ENCODE data around the gene CDYL2.
"Not testable (repeated sequence)": the region's sequence is repeated elsewhere in the genome, so short reads cannot be mapped to it uniquely, and the experiment has no call there.

Gene CDYL2

DNA sequence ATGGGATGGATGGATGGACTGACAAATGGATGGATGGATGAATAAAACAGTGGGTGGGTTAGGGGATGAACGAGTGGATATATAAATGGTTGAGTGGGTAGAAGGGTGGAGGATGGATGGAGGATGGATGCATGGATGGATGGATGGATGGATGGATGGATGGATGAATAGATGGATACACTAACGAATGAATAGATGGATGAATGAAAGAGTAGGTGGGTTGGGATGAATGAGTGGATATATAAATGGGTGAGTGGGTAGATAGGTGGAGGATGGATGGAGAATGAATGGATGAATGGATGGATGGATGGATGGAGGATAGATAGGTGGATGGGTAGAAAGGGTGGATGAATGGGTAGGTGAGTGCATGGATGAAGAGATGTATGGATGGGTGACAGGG lies 62.1 kb downstream of the CDYL2 start:
- no peak for DNase-seq

DNA sequence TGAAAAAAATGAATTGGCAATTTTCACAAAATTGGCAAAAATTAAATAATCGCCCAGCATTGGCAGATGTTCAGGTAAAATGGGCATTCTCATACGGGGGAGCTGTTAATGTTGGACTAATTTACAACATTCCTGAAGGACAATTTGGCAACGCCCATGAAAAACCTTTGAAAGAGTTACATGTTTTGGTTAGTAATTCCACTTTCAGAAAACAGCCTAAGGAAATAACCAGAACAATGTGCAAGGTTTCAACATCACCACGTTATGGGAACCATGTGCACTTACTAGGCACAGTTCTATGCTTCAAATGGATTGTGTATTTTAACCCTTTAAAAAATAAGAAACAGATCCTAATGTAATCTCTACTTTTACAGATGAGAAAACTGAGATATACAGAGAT lies 62.7 kb downstream of the CDYL2 start:
- no peak for DNase-seq

DNA sequence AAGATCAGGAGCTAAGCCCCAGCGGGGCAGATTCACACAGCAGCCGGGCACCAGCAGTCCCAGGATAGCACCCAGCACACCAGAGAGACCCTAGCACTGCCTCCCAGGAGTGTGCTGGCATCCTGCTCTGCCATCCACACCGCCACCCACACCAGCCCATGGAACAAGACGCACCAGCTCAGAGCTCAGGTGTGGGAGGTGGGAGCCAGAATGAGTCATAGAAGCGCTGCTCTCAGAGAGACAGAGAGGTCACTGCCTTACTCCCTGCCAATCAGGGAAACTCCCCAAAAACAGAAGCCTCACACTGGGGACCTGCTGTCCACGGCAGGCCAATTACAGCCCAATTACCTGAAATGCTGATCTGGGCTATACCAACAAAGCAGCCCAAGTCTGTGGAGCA lies 64.9 kb downstream of the CDYL2 start:
- no peak for DNase-seq

DNA sequence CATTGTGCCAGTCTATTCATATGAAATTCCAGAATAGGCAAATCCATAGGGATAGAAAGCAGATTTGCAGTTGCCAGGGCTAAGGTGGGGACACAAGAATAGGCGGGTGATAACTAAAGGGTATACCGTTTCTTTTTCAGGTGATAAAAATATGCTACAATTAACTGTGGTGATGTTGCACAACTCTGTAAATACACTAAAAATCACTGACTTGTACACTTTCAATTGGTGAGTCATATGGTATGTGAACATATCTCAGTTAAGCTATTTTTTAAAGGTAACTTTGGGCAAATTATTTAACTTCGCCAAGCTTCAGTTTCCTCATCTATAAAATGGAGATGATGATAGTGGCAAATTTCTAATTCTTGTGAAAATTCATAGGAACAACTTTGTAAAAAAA lies 65.9 kb downstream of the CDYL2 start:
- no peak for DNase-seq

DNA sequence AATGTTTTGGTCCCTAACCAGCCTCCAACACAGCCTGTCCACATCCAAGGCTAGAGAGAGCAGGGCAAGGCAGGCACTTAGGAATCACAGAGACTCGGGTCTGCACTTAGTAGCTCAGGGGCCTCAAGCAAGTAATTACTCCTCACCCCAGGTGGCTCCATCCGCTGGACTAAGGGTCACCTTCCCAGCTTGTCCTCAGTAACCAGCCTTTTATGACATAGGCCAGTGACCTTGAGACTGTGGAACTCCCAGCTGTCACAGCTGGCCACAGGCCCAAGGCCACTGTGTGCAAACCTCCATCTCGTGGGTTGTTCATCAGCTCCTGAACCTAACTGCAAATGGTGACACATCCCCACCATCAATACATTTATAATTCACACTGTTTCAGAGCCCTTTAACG lies 68.6 kb downstream of the CDYL2 start:
- no peak for DNase-seq

DNA sequence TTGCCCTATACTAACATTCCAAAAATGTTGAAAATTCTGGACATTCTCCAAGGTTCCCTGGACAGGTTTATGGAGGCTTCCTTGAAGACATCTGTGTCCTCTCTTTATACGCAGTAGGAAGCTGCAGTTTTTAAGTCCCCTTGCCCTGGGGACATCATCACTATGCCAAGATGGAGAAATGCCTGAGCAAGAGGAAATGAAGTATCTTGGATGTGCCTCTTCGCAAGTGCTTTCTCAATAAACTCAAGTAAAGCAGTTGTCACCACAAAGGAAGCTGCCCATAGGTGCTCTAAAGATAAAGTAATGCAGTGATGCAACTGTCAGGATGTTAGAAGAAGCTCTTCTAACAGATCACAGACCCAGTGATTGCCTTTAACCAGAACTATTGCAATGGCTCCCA lies 71.0 kb downstream of the CDYL2 start:
- no peak for DNase-seq

DNA sequence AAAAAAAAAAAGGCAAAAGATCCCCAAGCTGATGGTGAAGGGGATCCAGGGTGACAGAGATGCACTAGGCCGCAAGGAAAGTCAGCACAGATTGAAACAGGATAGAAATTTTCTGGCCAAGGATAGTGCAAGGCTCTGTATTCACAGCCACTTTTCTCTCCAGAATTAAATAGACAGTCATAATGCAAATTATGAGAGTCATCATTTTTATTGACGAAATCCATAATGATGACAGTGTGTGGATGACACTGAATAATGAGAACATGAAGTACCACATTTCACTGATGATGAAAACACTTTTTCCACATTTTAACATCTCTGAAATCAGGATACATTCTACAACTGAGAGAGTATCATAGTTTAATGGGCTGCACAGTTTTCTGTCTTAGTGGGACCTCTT lies 72.5 kb downstream of the CDYL2 start:
- no peak for DNase-seq

DNA sequence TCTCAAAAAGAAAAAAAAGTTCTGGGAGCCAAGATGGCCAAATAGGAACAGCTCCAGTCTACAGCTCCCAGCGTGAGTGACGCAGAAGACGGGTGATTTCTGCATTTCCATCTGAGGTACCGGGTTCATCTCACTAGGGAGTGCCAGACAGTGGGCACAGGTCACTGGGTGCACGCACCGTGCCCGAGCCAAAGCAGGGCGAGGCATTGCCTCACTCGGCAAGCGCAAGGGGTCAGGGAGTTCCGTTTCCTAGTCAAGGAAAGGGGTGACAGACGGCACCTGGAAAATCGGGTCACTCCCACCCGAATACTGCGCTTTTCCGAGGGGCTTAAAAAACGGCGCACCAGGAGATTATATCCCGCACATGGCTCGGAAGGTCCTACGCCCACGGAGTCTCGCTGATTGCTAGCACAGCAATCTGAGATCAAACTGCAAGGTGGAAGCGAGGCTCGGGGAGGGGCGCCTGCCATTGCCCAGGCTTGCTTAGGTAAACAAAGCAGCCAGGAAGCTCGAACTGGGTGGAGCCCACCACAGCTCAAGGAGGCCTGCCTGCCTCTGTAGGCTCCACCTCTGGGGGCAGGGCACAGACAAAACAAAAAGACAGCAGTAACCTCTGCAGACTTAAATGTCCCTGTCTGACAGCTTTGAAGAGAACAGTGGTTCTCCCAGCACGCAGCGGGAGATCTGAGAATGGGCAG lies 77.2 kb downstream of the CDYL2 start:
- DNase-seq: not testable (repeated sequence)

DNA sequence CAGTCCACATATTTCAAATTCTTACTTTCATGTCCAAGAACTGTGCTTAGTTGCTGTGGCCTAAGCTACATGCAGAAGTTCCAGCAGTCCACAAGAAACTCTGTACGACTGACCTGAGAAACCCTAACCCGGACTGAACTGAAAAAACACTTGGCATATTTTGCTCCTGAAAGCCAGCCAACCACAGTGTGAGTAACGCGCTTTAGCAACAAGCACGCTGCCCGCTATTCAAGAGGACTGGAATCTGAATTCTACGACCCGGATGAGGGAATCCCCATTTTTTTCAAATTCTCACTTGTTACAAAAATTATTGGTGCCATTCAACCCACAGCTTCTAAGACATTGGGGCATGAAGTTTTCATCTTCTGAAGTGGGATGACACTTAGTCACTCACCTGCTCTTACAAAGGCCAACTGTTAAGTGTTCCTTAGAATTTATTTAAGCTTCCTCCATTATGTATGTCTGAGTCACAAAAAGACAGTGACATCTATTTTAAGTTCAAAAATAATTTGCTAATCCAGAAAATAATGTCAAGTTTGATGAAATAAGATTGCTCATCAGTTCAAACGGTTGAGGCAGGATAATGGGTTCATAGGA lies 78.7 kb downstream of the CDYL2 start:
- no peak for DNase-seq

DNA sequence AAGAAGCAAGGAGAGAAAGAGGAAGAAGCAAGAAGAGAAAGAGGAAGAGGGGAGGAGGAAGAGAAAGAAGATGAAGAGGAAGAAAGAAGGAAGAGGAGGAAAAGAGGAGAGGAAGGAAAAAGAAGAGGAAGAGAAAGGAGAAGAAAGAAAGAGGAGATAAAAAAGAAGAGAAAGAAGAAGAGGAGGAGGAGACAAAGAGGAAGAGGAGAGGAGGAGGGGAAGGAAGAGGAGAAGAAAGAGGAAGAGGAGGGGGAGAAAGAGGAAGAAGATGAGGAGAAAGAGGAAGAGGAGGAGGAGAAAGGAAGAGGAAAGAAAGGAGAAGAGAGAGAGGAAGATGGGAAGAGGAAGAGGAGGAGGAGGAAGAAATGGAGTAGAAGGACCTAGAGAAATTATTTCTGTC lies 80.4 kb downstream of the CDYL2 start:
- no peak for DNase-seq

DNA sequence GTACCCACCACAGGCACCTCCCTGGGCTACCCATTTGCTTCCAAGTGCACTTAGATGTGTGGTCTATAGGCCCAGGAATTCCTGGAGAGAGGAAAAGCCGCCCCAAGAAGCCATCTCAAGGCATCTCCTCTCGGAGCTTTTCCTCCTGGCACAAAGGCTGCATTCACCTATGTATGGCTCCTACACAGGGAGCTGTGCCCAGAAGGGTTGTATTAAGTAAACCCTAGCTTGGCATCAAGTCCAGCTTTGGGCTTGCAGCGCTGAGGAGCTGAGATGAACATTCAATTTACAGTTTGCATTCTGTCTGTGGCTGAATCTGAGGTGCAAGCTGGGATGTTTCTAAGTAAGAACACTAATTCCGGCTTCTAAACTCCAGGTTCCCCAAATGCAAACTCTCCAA lies 81.3 kb downstream of the CDYL2 start:
- DNase-seq: no peak

DNA sequence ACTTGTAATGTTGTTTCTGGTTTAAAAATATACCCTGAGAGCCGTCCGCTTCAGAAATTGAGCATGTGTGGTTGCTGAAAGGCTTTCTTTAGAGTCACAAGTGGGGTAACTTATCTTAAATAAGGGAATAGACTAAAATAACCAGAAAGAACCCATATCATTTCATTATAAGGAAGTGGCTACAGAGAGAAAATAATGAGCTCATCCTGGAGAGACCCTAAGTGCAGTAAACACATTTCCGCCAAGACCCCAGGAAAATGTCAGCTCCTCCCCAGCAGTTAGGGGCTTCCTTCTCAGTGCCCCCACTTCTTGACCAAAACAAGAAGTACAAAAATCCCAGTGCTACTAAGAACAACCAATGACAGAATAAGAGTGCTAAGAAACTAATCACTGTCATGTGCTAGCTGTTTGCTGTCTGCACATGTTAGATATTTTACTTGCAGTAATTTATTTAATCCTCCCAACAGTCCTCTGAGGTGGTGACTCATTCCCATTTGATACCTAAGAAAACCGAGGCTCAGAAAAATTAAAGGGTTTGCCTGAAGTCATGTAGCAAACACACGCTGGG lies 83.5 kb downstream of the CDYL2 start:
- no peak for DNase-seq

DNA sequence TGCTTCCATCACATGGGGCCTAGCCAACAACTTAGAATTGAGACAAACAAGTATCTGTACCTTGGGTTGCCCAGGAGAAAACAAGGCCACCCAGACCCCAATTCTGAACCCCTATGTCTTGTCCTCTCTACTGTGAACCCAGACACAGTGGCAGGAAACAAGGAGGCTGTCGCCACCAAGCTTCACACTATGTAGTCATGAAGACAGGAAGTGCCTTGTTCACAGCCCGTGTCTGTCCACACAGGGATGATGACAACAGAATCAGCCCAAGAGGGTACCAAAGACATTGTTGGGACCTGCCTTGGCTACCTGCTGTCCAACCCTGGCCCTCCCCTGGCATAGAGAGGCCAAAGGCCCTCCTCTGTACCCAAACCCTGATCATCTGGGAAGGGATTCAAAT lies 84.8 kb downstream of the CDYL2 start:
- DNase-seq: peak; percentile 19

DNA sequence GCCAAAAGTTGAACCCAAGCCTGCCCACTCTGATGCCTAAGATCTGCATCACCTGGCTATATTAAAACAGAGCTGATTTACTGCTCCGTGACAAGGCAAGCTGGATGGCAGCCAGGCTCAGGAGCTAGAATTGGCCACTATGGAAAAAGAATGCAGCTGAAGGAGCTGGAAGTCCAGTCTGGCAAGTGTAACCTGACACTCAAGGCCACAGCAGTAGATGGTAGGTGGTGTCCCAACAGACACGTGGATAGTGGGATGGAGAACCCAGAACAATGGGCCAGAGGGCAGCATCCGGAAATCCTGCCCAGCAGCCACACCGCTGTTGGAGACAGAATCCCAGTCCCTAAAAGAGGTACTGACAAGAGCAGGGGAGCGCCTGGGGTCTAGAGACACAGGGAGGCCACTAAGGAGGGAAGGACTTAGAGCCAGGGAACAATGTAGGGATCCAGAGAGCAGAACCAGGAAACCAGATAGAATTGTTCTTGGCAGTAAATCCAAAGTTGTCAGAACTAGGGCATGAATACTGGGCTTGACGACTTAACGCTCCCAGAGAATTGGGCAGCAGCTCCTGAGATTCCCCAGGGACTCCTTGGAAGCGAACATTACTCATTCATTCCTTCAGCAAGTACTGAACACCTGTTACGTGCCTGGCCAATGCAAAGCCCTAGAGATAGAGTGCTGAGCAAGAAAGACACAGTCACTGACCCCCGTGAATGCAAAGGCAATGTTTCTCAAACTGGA lies 85.7 kb downstream of the CDYL2 start:
- no peak for DNase-seq

DNA sequence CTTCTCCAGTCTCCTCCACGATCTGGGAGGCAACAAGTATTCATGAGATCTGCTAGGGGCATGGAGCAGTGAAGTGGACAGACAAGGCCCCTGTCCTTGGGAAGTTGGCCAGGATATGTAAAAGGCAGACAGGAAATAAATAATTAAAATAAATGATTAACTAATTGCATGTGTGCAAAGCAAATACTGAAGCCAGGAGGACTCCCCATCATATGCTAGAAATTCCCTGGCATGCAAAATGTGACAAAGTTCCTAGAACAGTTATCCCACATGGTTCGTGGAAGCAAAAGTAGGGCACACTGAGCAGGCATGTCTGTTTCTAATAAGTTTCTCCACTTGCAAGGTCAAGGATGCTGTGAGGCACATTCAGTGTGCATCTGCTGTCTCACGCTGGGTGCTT lies 86.8 kb downstream of the CDYL2 start:
- no peak for DNase-seq

DNA sequence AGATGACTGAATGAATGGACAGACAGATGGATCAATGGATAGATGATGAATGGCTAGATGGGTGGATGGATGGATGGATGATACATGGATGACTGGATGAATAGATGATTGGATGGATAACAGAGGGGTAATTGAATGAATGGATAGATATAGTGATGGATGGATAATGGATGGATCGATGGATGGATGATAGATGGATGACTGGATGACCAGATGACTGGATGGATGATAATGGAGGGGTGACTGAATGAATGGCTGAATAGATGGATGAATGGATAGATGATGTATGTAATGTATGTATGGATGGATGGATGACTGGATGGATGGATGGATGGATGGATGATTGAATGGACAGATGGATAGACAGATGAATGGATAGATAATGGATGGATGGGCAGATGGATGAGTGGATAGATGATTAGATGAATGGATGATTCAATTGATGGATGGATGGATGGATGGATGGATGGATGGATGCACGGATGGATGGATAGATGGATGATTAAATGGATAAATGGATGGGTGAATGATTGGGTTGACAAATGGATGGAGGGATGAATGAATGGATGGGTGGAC lies 87.7 kb downstream of the CDYL2 start:
- DNase-seq: no peak

DNA sequence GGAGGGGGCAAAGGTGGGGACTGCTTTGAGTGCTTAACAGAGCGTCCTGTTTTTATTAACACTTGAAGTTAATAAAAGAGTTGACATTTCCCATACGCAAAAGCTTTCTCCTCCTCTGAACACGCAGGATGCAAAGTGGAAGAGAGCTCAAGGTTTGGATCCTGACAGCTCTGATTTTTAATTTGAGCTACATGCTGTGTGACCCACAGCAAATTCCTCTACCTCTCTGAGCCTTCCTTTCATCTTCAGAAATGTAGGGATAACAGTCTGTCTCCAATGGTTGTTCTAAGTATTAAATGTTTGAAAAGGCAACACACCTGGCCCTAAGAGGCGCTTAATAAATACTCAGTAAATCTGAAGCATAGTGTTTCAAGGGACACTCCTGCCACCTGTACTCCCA lies 93.0 kb downstream of the CDYL2 start:
- DNase-seq: no peak

DNA sequence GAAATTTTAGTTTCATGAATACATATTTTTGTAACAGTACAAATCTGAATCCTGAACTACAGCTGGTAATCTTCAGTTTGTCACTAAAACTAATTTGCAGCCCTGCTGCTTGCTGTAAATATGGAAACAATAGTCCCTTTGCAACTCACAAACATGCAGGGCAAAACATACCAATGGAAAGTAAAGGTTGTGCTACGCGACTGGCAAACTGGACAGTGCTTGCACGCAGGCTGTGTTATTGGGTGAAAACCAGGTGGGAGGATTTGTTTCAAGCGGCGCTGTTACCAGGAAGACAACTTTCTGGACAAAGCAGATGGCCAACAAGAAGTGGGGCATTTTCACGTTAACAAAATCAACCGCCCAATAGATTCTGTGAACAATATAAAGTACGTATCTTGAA lies 93.5 kb downstream of the CDYL2 start:
- no peak for DNase-seq

DNA sequence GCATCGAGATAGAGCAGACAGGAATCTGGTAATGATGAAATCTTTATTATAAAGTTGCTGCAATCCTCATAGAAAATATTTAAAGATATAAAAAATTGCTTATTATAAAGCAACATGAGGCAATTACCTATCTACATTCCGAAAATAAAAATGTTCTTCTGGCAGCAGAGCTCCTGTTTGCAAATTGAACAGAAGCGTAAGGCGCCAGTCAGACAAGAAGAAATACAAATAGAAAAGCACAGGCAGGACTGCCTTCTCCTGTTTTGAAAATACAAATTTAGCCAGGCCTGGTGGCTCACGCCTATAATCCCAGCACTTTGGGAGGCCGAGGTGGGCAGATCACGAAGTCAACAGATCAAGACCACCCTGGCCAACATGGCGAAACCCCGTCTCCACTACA lies 95.6 kb downstream of the CDYL2 start:
- no peak for DNase-seq

DNA sequence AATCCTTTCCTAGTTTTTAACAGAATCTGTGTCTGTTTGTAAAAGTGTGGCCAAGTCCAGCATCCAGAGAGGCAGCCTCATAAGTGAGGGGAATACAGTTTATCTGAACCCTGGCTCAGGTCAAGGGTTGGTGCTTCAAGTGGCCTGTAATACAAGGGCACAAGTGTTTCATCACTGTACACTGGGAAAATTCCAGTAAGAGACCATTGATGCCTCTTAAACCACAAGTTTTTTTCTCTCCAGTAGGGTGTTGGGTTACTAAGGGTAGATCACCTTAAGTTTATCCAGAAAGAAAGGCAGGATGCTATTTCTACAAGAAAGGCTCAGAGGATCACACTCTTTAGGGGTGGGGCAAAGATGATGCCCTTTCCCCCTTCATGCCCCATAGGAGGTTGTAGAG lies 96.7 kb downstream of the CDYL2 start:
- no peak for DNase-seq

DNA sequence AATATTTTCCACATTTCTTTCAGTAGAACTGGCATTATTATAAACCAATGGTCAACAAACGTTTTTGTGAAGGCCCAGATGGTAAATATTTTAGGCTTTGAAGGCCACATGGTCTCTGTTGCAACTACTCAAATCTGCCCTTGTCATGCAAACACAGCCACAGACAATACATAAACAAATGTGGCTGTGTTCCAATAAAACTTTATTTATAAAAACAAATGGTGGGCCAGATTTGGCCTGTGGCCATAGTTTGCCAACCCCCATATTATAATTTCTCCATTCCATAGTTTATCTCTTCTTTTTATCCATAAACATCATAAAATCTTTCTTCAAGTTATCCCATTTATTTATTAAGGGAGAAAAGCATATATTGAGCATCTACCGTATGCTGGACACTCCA lies 98.8 kb downstream of the CDYL2 start:
- no peak for DNase-seq

DNA sequence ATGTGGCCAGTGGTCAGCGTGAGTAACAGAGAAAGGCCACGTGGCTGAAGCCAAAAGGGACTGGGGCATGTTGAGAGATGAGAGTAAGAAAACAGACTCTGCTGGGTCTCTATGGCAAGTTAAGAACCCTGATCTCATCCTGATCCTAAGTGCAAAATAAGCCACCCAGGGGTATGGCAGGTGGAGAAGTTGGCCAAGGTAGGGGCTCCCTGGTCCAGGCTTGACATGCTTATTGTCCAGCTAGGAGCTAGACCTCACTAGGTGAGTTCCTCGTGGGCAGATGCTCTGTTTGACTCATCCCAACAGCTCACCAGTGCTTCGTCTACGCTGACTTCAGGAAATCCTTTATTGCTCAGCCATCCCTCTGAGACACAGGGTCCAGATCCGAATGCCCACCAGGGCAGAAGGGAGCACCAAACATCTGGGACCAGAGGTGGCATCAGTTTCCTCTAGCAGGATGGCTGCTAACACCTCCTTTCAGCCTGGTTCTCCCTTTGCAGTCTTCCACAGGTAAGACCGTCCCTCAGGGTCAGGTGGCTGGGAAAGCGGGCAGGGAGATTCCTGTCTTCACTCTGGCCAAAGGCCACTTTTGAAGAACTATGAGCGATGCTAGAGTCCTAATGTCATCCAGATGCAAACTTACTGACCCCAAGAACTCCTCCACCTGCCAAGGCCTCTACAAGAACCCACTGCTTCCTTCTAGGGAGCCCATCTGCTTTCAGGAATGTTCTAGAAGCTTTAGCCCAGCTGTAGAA lies 99.5 kb downstream of the CDYL2 start:
- no peak for DNase-seq
